ENCODE results near the gene PIK3CD. TPM values are rescaled to one million over a fixed set of nuclear protein-coding genes. Genes with fewer than 3 reads are reported as not detected.

Gene PIK3CD
- 7.7 TPM for total RNA-seq

- DNase-seq (ENCODE audit: low spot score), result no peak
Measured at GRCh38 chr1:9651565-9652378, at the start of gene PIK3CD. TSS of gene PIK3CD (plus strand) at chr1:9651731. CDS start at chr1:9710456, 58,725 bp downstream.

- no peak for DNase-seq (ENCODE audit: low spot score)
Measured at GRCh38 chr1:9601942-9602793, 49.4 kb upstream of the PIK3CD start.

- no peak for DNase-seq (ENCODE audit: low spot score)
Measured at GRCh38 chr1:9602794-9603167, 48.8 kb upstream of the PIK3CD start.

- no peak for DNase-seq (ENCODE audit: low spot score)
Measured at GRCh38 chr1:9603307-9603706, 48.2 kb upstream of the PIK3CD start.

DNA sequence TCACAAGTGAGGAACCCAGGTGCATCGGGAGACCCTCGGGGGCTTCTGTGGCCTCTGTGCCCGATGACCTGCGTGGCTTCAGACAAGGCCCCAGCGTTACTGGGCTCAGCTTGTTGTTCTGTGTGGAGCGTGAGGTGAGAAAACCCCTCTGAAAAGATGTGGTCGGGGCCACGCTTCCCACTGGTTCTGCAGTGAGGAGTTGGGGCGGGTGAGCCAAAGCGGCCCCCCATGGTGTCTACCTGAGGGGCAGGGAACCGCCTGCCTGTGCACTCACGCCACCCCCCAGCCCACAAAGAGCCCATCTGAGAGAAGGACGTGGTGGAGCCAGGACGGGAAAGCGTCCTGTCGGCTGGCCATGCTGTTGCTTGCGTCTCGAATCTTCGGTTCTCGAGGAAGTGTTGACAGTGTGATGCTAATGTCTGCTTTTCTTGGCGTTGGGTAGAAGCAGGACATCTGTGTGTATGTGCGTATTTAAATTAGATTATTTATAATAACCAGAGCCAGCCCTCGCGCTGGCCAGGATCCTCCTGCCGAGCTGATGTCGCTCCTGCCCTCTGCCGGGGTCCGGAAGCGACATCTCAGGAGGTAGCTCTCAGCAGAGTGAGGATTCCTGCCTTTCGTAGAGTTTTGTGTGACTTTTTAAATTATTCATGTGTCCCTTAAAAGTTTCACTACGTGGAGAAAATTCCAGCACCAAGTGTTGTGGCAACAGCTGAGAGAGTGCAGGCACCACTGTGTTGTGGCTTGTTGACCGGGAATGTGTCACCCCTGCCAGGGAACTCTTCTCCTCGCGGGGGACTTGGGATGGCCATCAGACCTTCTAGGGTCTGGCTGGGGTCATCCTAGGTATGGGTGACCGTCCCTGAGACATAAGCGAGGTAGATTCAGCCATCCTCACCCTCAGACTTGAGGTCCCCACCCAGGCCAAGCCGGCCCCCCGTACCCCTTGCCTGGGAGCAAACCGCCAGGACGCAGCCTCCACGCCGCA lies 47.5 kb upstream of the PIK3CD start:
- DNase-seq (ENCODE audit: low spot score), result no peak

DNA sequence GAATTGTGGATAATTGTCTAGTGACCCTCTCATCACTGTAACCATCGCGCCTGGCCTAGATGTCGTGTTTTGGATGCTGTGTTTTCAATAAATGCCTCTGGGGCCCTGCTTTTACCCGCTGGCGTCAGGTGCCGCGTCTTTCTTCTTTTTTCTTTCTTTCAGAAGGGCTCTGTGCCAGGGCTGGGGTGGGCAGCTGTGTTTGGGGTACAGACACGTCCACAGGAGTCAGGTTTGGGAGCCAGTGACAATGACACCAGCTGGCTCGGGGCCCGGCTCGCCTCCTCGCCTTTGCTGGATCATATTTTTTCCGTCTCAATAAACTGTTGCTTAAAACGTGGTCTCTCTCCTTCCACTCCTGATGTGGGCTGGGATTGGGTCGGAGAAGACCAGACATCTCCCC lies 46.7 kb upstream of the PIK3CD start:
- DNase-seq (ENCODE audit: low spot score), result no peak

GRCh38 chr1:9605946-9606455 lies 45.5 kb upstream of the PIK3CD start:
- no peak for DNase-seq (ENCODE audit: low spot score)

DNA sequence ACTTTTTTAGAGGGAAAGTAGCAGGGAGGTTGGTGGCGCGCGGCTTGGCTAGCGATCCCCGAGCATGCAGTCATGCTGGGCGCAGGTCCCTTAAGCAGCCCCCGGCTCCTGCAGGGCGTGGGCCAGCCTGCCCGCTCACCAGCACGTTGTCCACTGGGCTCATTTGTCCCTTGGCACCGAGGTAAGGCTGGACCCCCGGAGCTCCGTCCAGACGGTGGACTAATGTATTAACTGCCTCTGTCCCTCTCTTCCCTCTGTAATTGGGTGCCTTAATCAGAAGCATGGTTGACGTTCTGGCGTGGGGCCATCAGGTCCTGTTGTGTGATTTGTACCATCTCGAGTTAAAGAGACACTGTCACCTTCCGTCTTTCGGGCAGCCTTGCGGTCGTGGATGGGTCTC lies 45.1 kb upstream of the PIK3CD start:
- no peak for DNase-seq (ENCODE audit: low spot score)

- no peak for DNase-seq (ENCODE audit: low spot score)
Measured at GRCh38 chr1:9606948-9607347, 44.6 kb upstream of the PIK3CD start.

GRCh38 chr1:9607352-9607751 lies 44.2 kb upstream of the PIK3CD start:
- DNase-seq (ENCODE audit: low spot score), result no peak

DNA sequence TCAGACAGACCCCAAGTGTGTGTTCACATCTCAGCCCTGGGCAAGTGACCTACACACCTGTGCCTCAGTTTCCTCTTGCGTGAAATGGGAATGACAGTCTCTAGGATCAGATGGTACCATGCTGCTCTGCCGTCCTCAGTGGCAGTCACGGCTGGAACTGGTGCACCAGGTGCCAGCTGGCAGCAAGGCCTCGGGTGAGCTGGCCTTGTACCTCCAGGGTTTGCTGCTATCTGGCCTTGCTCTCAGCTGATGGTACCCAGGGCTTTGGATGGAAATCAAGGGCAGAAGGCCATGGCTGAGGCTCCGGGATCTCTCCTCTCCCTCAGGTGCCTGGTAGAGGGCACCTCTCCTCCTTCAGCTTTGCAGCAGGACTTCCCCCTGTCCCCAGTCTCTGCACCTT lies 41.5 kb upstream of the PIK3CD start:
- DNase-seq (ENCODE audit: low spot score), result no peak

- DNase-seq (ENCODE audit: low spot score), result no peak
Measured at GRCh38 chr1:9610548-9610947, 41.0 kb upstream of the PIK3CD start.

GRCh38 chr1:9611716-9612115 lies 39.8 kb upstream of the PIK3CD start:
- DNase-seq (ENCODE audit: low spot score), result no peak

GRCh38 chr1:9612162-9612845 lies 39.2 kb upstream of the PIK3CD start:
- no peak for DNase-seq (ENCODE audit: low spot score)

GRCh38 chr1:9612871-9613624 lies 38.5 kb upstream of the PIK3CD start:
- DNase-seq (ENCODE audit: low spot score), result no peak

GRCh38 chr1:9613625-9614299 lies 37.8 kb upstream of the PIK3CD start:
- no peak for DNase-seq (ENCODE audit: low spot score)

DNA sequence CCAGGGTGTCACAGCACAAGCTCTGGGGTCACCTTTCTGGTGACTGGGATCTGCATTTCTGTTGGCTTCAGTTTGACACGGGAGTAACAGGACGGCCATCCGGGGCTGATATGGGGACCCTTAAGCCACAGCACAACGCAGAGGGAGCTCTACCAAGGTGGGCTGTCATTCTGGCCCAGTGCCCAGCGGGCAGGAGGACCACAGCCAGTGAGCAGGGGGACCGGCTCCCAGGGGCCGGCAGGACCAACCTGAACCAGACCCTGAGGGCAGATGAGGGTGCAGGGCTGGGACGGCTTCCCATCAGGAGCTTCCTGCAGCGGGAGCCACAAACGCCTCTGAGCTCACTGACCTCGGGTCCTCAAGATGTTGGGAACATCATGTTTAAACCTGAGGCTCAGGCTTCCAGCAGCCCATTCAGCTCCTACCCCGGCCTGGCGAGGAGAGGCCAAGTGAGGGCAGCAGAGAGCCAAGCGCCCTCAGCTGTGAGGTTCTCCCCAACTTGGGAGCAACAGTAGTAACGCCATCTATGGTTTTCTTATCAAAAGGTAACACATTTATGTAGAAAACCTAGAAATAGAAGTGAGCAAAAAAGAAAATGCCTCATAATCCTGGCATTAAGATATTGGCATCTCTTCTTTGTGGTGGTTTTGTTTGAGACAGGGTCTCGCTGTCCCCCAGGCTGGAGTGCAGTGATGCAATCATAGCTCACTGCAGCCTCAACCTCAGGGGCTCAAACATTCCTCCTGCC lies 36.0 kb upstream of the PIK3CD start:
- DNase-seq (ENCODE audit: low spot score), result no peak

DNA sequence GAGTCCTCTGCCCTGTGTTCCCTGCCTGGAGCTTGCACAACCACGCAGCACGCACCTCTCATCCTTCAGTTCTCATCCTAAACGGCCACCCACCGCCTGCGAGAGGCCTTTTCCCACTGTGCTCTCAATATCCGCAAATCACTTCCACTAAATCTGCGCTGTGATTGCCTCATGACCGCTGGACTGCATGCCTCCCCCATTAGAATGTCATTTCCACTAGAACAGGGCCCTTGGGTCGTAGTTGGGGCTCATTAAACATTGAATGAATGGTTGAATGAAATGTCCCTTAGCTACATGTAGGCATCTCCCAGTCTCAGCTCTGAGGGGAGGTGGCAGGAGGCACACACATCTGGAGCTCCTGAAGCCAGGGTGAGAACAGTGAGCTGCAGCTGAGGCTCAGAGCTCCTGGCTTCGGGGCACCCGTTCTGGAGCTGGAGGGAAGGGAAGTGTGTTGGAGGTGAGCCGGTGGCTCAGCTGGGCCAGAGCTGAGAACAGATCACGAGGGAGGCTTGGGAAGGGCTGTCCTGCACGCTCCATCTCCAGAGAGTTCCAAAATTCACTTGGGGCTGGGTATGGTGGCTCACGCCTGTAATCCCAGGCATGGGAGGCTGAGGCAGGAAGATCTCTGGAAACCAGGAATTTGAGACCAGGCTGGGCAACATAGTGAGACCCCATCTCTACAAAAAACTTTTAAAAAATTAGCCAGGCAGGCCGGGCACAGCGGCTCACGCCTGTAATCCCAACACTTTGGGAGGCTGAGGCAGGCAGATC lies 32.4 kb upstream of the PIK3CD start:
- DNase-seq (ENCODE audit: low spot score), result no peak

Measured in ureter (tissue), 1 donor.